IMR-90 (cell line): ENCODE results near the gene ASIC2. TPM values are rescaled to one million over a fixed set of nuclear protein-coding genes. Genes with fewer than 3 reads are reported as not detected.

Experiments
- ATAC-seq: fragments of 200-7000 bp; cut with Tn5 transposase; 2 replicates; pipeline ENCODE4 v1.9.1; 2020; ENCODE audit warnings: low read depth, mild to moderate bottlenecking, moderate library complexity
- BruUV-seq: library from RNA; stranded (reverse); fragments of 400-500 nt; replicated peaks from 2 replicates; lab custom pipeline; 2021; lab: Mats Ljungman, UMichigan
- CTCF ChIA-PET: fragments of 300-600 bp; formaldehyde crosslinking; extraction: SDS; loops from one replicate; lab custom pipeline; 2021; ENCODE audit warnings: antibody characterized with exemption; lab: Yijun Ruan, JAX
- POLR2A ChIA-PET: fragments of 300-600 bp; sonication (Branson Sonifier 250); formaldehyde crosslinking; loops from one replicate; lab custom pipeline; 2022; ENCODE audit warnings: antibody characterized with exemption; ENCODE audit not compliant: unreplicated experiment; lab: Charles Lee
- DNase-seq: peaks from one replicate; pipeline ENCODE4 v3.0.0; 2013
- H2AFZ ChIP-seq: replicated peaks from 2 replicates; pipeline ENCODE3; 2013; ENCODE audit warnings: low read length, mild to moderate bottlenecking; ENCODE audit not compliant: poor library complexity
- H2AK5ac ChIP-seq: 2 replicates; pipeline ENCODE4 v1.6.1; 2013; ENCODE audit warnings: low read depth, low read length, inconsistent platforms
- H2AK9ac ChIP-seq: replicated peaks from 2 replicates; pipeline ENCODE3; 2013; ENCODE audit warnings: mild to moderate bottlenecking, low read depth, low read length, moderate library complexity; ENCODE audit not compliant: poor library complexity
- H2BK120ac ChIP-seq: 2 replicates; pipeline ENCODE4 v1.6.1; 2013; ENCODE audit warnings: low read depth, low read length, inconsistent platforms
- H2BK15ac ChIP-seq: 3 replicates; pipeline ENCODE4 v1.6.1; 2013; ENCODE audit warnings: low read depth, low read length, inconsistent platforms
- H2BK20ac ChIP-seq: 2 replicates; pipeline ENCODE4 v1.6.1; 2013; ENCODE audit warnings: low read depth, mild to moderate bottlenecking, inconsistent platforms, low read length, moderate library complexity
- H2BK5ac ChIP-seq: 2 replicates; pipeline ENCODE4 v1.6.1; 2013; ENCODE audit warnings: mild to moderate bottlenecking, low read depth, low read length, inconsistent platforms; ENCODE audit not compliant: poor library complexity, severe bottlenecking
- H3K14ac ChIP-seq: replicated peaks from 2 replicates; pipeline ENCODE4 v1.6.1; 2013; ENCODE audit warnings: low read depth, low read length, inconsistent platforms
- H3K18ac ChIP-seq: 2 replicates; pipeline ENCODE4 v1.6.1; 2013; ENCODE audit warnings: low read depth, low read length, control low read depth
- H3K23ac ChIP-seq: 2 replicates; pipeline ENCODE4 v1.6.1; 2013; ENCODE audit warnings: low read depth, low read length, inconsistent platforms
- H3K27ac ChIP-seq: 2 replicates; pipeline ENCODE4 v1.5.1; 2013; ENCODE audit warnings: mild to moderate bottlenecking, control low read depth, low read length; ENCODE audit not compliant: insufficient read depth
- H3K27me3 ChIP-seq: 2 replicates; pipeline ENCODE4 v1.6.1; 2013; ENCODE audit warnings: low read length; ENCODE audit not compliant: control insufficient read depth, insufficient read depth
- H3K36me3 ChIP-seq: 2 replicates; pipeline ENCODE4 v1.6.1; 2013; ENCODE audit warnings: low read length, mixed read lengths; ENCODE audit not compliant: control insufficient read depth, insufficient read depth
- H3K4ac ChIP-seq: 2 replicates; pipeline ENCODE4 v1.6.1; 2013; ENCODE audit warnings: low read depth, low read length, inconsistent platforms
- H3K4me1 ChIP-seq: 2 replicates; pipeline ENCODE4 v1.6.1; 2013; ENCODE audit warnings: low read length, mixed read lengths; ENCODE audit not compliant: control insufficient read depth, insufficient read depth
- H3K4me2 ChIP-seq: 2 replicates; pipeline ENCODE4 v1.6.1; 2013; ENCODE audit warnings: low read depth, mild to moderate bottlenecking, control low read depth, low read length, moderate library complexity
- H3K4me3 ChIP-seq: 2 replicates; pipeline ENCODE4 v1.5.1; 2013; ENCODE audit warnings: low read depth, mild to moderate bottlenecking, control low read depth, low read length, moderate library complexity; ENCODE audit not compliant: insufficient read depth
- H3K56ac ChIP-seq: 2 replicates; pipeline ENCODE4 v1.6.1; 2013; ENCODE audit warnings: low read length, inconsistent platforms; ENCODE audit not compliant: insufficient read depth; ENCODE audit errors: extremely low read depth
- H3K79me1 ChIP-seq, 2 experiments: 2 replicates each; pipeline ENCODE4 v1.6.1; 2013; ENCODE audit warnings: low read length in 2 of 2, inconsistent platforms in 1 of 2, low read depth in 1 of 2
- H3K9ac ChIP-seq: 2 replicates; pipeline ENCODE4 v1.6.1; 2013; ENCODE audit warnings: low read depth, low read length, control low read depth
- H3K9me1 ChIP-seq: 2 replicates; pipeline ENCODE4 v1.6.1; 2013; ENCODE audit warnings: low read length, inconsistent platforms; ENCODE audit not compliant: insufficient read depth
- H3K9me3 ChIP-seq: 2 replicates; pipeline ENCODE4 v1.6.1; 2013; ENCODE audit warnings: low read length; ENCODE audit not compliant: control insufficient read depth, insufficient read depth
- H4K20me1 ChIP-seq: 2 replicates; pipeline ENCODE4 v1.6.1; 2013; ENCODE audit warnings: low read length, inconsistent platforms; ENCODE audit not compliant: insufficient read depth
- H4K5ac ChIP-seq: 2 replicates; pipeline ENCODE4 v1.6.1; 2013; ENCODE audit warnings: mild to moderate bottlenecking, low read depth, low read length, control low read depth
- H4K8ac ChIP-seq, 2 experiments: 2 replicates each; pipeline ENCODE4 v1.6.1; 2013; ENCODE audit warnings: low read depth in 2 of 2, low read length in 2 of 2, control low read depth in 1 of 2, inconsistent platforms in 1 of 2
- H4K91ac ChIP-seq: 2 replicates; pipeline ENCODE4 v1.6.1; 2013; ENCODE audit warnings: low read depth, low read length, inconsistent platforms; ENCODE audit not compliant: insufficient read depth
- CHD1 ChIP-seq: IDR thresholded peaks from 2 replicates; pipeline ENCODE4 v1.6.1; 2012; ENCODE audit warnings: low read depth, low read length, improper control_type of control experiment
- MAFK ChIP-seq: IDR thresholded peaks from 2 replicates; pipeline ENCODE4 v1.6.1; 2012; ENCODE audit warnings: low read depth, low read length, improper control_type of control experiment
- MAZ ChIP-seq: IDR thresholded peaks from 2 replicates; pipeline ENCODE4 v1.6.1; 2012; ENCODE audit warnings: low read depth, mild to moderate bottlenecking, low read length, improper control_type of control experiment, moderate library complexity, borderline replicate concordance
- MXI1 ChIP-seq: IDR thresholded peaks from 2 replicates; pipeline ENCODE4 v1.6.1; 2012; ENCODE audit warnings: low read depth, mild to moderate bottlenecking, low read length, moderate library complexity, borderline replicate concordance
- POLR2A ChIP-seq: IDR thresholded peaks from 2 replicates; pipeline ENCODE4 v1.6.1; 2012; ENCODE audit warnings: mild to moderate bottlenecking, low read depth, low read length
- RAD21 ChIP-seq: IDR thresholded peaks from 2 replicates; pipeline ENCODE4 v1.6.1; 2012; ENCODE audit warnings: low read length, improper control_type of control experiment
- RFX5 ChIP-seq: IDR thresholded peaks from 2 replicates; pipeline ENCODE4 v1.8.0; 2012; ENCODE audit warnings: low read depth, mild to moderate bottlenecking, low read length, moderate library complexity
- WGBS, 2 experiments: methylation state at CpG; one replicate each; pipeline versions ENCODE4 v1.1.5 to v1.1.7; 2013; ENCODE audit warnings: missing lambda C conversion rate in 2 of 2; ENCODE audit not compliant: insufficient read length in 1 of 2; ENCODE audit errors: extremely low coverage in 2 of 2; 5-methylcytosine and 5-hydroxymethylcytosine counted together
- dilution Hi-C: fragments of 300-500 bp; cut with HindIII; formaldehyde crosslinking; loops from one replicate; pipeline ENCODE4 v1.14.3; 2018; ENCODE audit warnings: low sequenced_read_pairs; ENCODE audit not compliant: unreplicated experiment
- in situ Hi-C: fragments of 300-500 bp; cut with MboI; formaldehyde crosslinking; loops from 3 replicates; pipeline ENCODE4 v1.14.3; 2019; ENCODE audit warnings: low sequenced_read_pairs, inconsistent platforms, mixed read lengths
- intact Hi-C: fragments of 100-400 bp; cut with micrococcal nuclease; formaldehyde crosslinking; loops from 2 replicates; pipeline ENCODE4 v1.10.0; 2022
- polyA plus RNA-seq, 3 experiments: library from polyadenylated mRNA; depleted of rRNA; stranded (reverse); fragments of >200 nt; gene quantifications; 2 replicates each; pipeline ENCODE4 v1.2.3, GENCODE V29; 2012; ENCODE audit warnings: low replicate concordance in 1 of 3
- total RNA-seq: library from RNA; depleted of rRNA; stranded (reverse); fragments of >200 nt; gene quantifications from 2 replicates; pipeline ENCODE4 v1.2.3, GENCODE V29; 2012

Gene ASIC2
- total and polyA plus RNA-seq, 2 of the 4 experiments (the other 2 are of a cell fraction): under 0.01 to 0.15 TPM

GRCh38 chr17:33207231-33207630 is 85.9 kb downstream of the ASIC2 start:
- Histone ChIP-seq H3K79me1 (no peaks in the 10 kb centered on the region), H2BK15ac (no peak overlapping the region), H2BK5ac (no peak overlapping the region), H3K56ac (no peak overlapping the region), H3K4ac (no peak overlapping the region), H4K8ac (no peak overlapping the region), H2AK9ac (no peak overlapping the region), H3K14ac (no peak overlapping the region), H2AFZ (no peak overlapping the region), H3K18ac (no peak overlapping the region), H3K23ac (no peak overlapping the region), H3K4me1 (no peaks in the 10 kb centered on the region; the same call in 1 of the 2 replicates), H3K4me2 (no peak overlapping the region), H2BK20ac (no peak overlapping the region), H3K9me1 (no peaks in the 10 kb centered on the region; the same call in 1 of the 2 replicates), H4K91ac (no peak overlapping the region), H3K4me3 (no peak overlapping the region), H3K9ac (no peak overlapping the region), H3K9me3 (no peaks in the 10 kb centered on the region), H4K5ac (no peak overlapping the region), H3K36me3 (no peaks in the 10 kb centered on the region), H3K27ac (no peak overlapping the region), H3K27me3 (peaks cover 2% of the 10 kb centered on the region), H4K20me1 (no peaks in the 10 kb centered on the region; the same call in 1 of the 2 replicates), H2AK5ac (no peak overlapping the region), H2BK120ac (no peak overlapping the region)
- in situ Hi-C loops (no loop called here), dilution Hi-C loops (no loop called here), intact Hi-C loops (no loop called here)
- ChIA-PET POLR2A (no interaction called here), CTCF (no interaction called here)
- DNase-seq (no peak), ATAC-seq (no peak)
- no TSS peak for BruUV-seq
- TF ChIP-seq MXI1 (no peak), MAZ (no peak), CHD1 (no peak), MAFK (peak; percentile 55), POLR2A (no peak), RAD21 (no peak), RFX5 (no peak)
- WGBS, 2 experiments: no CpG with 5 or more reads among the region's 4 CpGs
